Breast epithelium (tissue), 4 donors: ENCODE measurements around the gene ZNF234. TPM values are rescaled to one million over a fixed set of nuclear protein-coding genes. Genes with fewer than 3 reads are reported as not detected.
"Not testable (repeated sequence)": the region's sequence is repeated elsewhere in the genome, so short reads cannot be mapped to it uniquely, and the experiment has no call there.

Experiments used
- DNase-seq, 2 donors: peaks; one replicate each; pipeline ENCODE4 v3.0.0-alpha.2; 2019; ENCODE audit warnings: low spot score in 2 of 2
- H3K27ac ChIP-seq, 2 donors: fragments of 200-600 bp; sonication (generic) in 1 of 2; one replicate each; pipeline ENCODE4 v1.5.1; 2016 to 2019; ENCODE audit warnings: mild to moderate bottlenecking in 1 of 2
- H3K27me3 ChIP-seq, 2 donors: fragments of 200-600 bp; sonication (generic) in 1 of 2; one replicate each; pipeline versions ENCODE4 v1.5.1 to v1.6.0; 2017 to 2019; ENCODE audit warnings: control low read depth in 1 of 2, mild to moderate bottlenecking in 1 of 2
- H3K36me3 ChIP-seq: fragments of 200-600 bp; one replicate; pipeline ENCODE4 v1.5.1; 2019
- H3K4me1 ChIP-seq, 2 donors: fragments of 200-600 bp; sonication (generic); one replicate each; pipeline ENCODE4 v1.5.1; 2016 to 2019; ENCODE audit warnings: control low read depth in 1 of 2
- H3K4me3 ChIP-seq, 3 donors: fragments of 200-600 bp; sonication (generic); 1 replicate in 2 of 3; 2 replicates in 1 of 3; pipeline ENCODE4 v1.5.1; 2016 to 2019; ENCODE audit warnings: mild to moderate bottlenecking in 3 of 3, moderate library complexity in 2 of 3
- H3K9me3 ChIP-seq, 2 donors: fragments of 200-600 bp; sonication (generic) in 1 of 2; one replicate each; pipeline ENCODE4 v1.5.1; 2016 to 2019; ENCODE audit warnings: control low read depth in 1 of 2
- CTCF ChIP-seq, 3 donors: fragments of 450-650 bp; IDR thresholded peaks; one replicate each; pipeline ENCODE4 v1.5.1; 2016 to 2017; ENCODE audit warnings: antibody characterized with exemption in 3 of 3, mild to moderate bottlenecking in 3 of 3, moderate library complexity in 3 of 3
- POLR2A ChIP-seq: fragments of 450-650 bp; IDR thresholded peaks from one replicate; pipeline ENCODE4 v1.6.1; 2016; ENCODE audit warnings: antibody characterized with exemption, mild to moderate bottlenecking, moderate library complexity
- POLR2AphosphoS5 ChIP-seq, 3 donors: sonication (generic); formaldehyde crosslinking; IDR thresholded peaks; one replicate each; pipeline ENCODE4 v1.6.1; 2017; ENCODE audit warnings: antibody characterized with exemption in 3 of 3
- intact Hi-C: fragments of 100-400 bp; cut with DNase I; formaldehyde crosslinking; loops from one replicate; pipeline ENCODE4 v1.15.1; 2023; ENCODE audit warnings: low total_unique reads
- total RNA-seq, 3 donors: library from RNA; depleted of rRNA; stranded (reverse); fragments of >200 nt; gene quantifications; one replicate each; pipeline ENCODE4 v1.1.0, GENCODE V29; 2016

The ZNF234 gene
- total RNA-seq, 3 donors from 2014 or later: 6.4 to 11.3 (median 8.2) TPM

- H3K27me3 ChIP-seq: no peaks in the 10 kb centered on the region
- H3K27ac ChIP-seq: peak overlapping the region; percentile 91 to 92
- H3K36me3 ChIP-seq: peaks cover 13% of the 10 kb centered on the region
- peak overlapping the region; percentile 60 to 82 (median 65) for H3K4me3 ChIP-seq
- peaks cover 46 to 77% of the 10 kb centered on the region in 2 donors for H3K9me3 ChIP-seq
- TF ChIP-seq POLR2AphosphoS5 (IDR thresholded peaks at IDR 0.05): no peak
- TF ChIP-seq CTCF (IDR thresholded peaks at IDR 0.05): no peak
- no peak for TF ChIP-seq POLR2A
- intact Hi-C loops: no loop called here
- no peaks in the 10 kb centered on the region for H3K4me1 ChIP-seq
- no peak for DNase-seq
Observed at GRCh38 chr19:44164327-44164672, 22.9 kb downstream of the ZNF234 start.

GRCh38 chr19:44164673-44165512 is 23.5 kb downstream of the ZNF234 start, which contains the start of gene ZNF226:
Gene ZNF226 (plus strand): TSS chr19:44165100. CDS start chr19:44170081, 4,981 bp downstream.
- H3K27ac ChIP-seq: peak within 1 kb of the TSS; percentile 91 to 92
- intact Hi-C loops: no loop called here
- H3K27me3 ChIP-seq: no peaks in the 10 kb centered on the region
- TF ChIP-seq POLR2A (no peak), POLR2AphosphoS5 (IDR thresholded peaks at IDR 0.05) (peak; percentile 74 to 87 (median 85))
- no peaks in the 10 kb centered on the region for H3K4me1 ChIP-seq
- H3K36me3 ChIP-seq: peaks cover 18% of the 10 kb centered on the region
- H3K4me3 ChIP-seq: peak within 1 kb of the TSS; percentile 60 to 82 (median 65)
- peak; percentile 81 to 94 for DNase-seq
- H3K9me3 ChIP-seq: peaks cover 43 to 77% of the 10 kb centered on the region in 2 donors

DNA sequence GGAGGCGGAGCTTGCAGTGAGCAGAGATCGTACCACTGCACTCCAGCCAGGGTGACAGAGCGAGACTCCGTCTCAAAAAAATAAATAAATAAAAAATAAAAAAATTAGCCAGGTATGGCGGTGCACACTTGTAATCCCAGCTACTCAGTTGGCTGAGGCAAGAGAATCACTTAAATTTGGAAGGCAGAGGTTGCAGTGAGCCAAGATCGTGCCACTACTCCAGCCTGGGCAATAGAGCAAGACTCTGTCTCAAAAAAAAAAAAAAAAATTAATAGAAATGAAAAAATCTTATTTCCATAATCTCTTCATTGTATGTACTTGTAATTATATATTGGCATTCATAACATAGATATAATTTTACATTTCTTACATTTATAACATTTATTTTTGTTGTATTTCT is 29.3 kb downstream of the ZNF234 start:
- H3K4me1 ChIP-seq, H3K4me3 ChIP-seq, DNase-seq, H3K27ac ChIP-seq, intact Hi-C loops, H3K27me3 ChIP-seq: not testable (repeated sequence)
- H3K9me3 ChIP-seq: peaks cover 64 to 90% of the 10 kb centered on the region in 2 donors
- peaks cover 73% of the 10 kb centered on the region for H3K36me3 ChIP-seq

- no peak for TF ChIP-seq POLR2AphosphoS5 (IDR thresholded peaks at IDR 0.05)
- no peak for TF ChIP-seq CTCF (IDR thresholded peaks at IDR 0.05)
- no peak for TF ChIP-seq POLR2A
- H3K27me3 ChIP-seq: no peaks in the 10 kb centered on the region
- H3K9me3 ChIP-seq: peaks cover 86 to 100% of the 10 kb centered on the region in 2 donors
- no peak for DNase-seq
- no peak overlapping the region for H3K4me3 ChIP-seq
- peaks cover 51% of the 10 kb centered on the region for H3K36me3 ChIP-seq
- H3K4me1 ChIP-seq: no peaks in the 10 kb centered on the region
- H3K27ac ChIP-seq: no peak overlapping the region
- intact Hi-C loops: no loop called here
Observed at GRCh38 chr19:44176590-44176989, 35.2 kb downstream of the ZNF234 start.

DNA sequence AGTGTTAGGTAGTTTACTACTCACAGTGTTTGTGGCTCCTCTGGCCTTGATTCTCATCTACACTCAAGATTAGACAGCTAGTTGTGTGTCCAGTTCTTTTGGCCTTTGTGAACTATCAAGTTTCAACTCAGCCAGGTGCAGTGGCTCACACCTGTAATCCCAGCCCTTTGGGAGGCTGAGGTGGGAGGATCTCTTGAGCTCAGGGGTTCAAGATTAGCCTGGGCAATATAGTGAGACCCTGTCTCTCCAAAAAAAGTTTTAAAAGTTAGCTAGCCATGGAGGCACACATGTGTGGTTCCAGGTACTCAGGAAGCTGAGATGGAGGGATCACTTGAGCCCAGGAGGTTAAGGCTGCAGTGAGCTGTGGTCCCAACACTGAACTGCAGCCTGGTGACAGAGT is 39.6 kb downstream of the ZNF234 start:
- Histone ChIP-seq H3K36me3 (peaks cover 7% of the 10 kb centered on the region), H3K4me1 (no peaks in the 10 kb centered on the region), H3K27me3 (no peaks in the 10 kb centered on the region), H3K4me3 (no peak overlapping the region), H3K27ac (no peak overlapping the region), H3K9me3 (peaks cover 73 to 100% of the 10 kb centered on the region in 2 donors)
- TF ChIP-seq POLR2AphosphoS5 (IDR thresholded peaks at IDR 0.05) (no peak), POLR2A (no peak), CTCF (IDR thresholded peaks at IDR 0.05) (no peak)
- no peak for DNase-seq
- intact Hi-C loops: no loop called here

- Histone ChIP-seq H3K36me3 (no peaks in the 10 kb centered on the region), H3K4me1 (no peaks in the 10 kb centered on the region), H3K27ac (no peak overlapping the region), H3K4me3 (no peak overlapping the region), H3K27me3 (no peaks in the 10 kb centered on the region), H3K9me3 (peaks cover 61 to 96% of the 10 kb centered on the region in 2 donors)
- no peak for DNase-seq
- intact Hi-C loops: no loop called here
- TF ChIP-seq CTCF (IDR thresholded peaks at IDR 0.05) (no peak), POLR2AphosphoS5 (IDR thresholded peaks at IDR 0.05) (no peak), POLR2A (no peak)
Observed at GRCh38 chr19:44182145-44182544, 40.8 kb downstream of the ZNF234 start.
